Measurements from ENCODE around the gene ADRA2B. TPM values are rescaled to one million over a fixed set of nuclear protein-coding genes. Genes with fewer than 3 reads are reported as not detected.
"Not testable (repeated sequence)": the region's sequence is repeated elsewhere in the genome, so short reads cannot be mapped to it uniquely, and the experiment has no call there.

The ADRA2B gene
- total RNA-seq, 4 donors from 2014 or later: 0.93 to 3.6 (median 1.2) TPM

DNA sequence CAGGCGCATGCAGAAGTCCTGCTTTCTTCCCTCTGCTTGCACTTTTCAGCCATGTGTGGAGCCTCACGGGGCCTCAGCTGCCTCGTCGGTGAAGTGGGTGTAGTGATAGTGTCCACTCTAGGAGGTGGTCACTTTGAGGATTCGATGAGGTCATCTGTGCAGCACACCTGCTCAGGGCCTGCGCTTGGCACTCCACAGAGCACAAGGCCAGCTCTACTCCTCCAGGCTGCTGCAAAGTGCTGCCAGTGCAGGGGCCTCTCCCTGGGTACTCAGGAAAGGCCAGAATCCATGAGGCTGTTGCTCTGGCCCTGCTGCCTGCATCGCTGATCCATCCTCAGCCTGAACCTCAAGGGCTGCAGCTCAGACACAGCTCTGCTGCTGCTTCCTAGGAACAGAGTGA, 49.9 kb downstream of the ADRA2B start:
- not testable (repeated sequence) for H3K27ac ChIP-seq; H3K4me1 ChIP-seq; H3K4me3 ChIP-seq; H3K36me3 ChIP-seq; H3K27me3 ChIP-seq; H3K9me3 ChIP-seq; DNase-seq (ENCODE audit: low spot score in 2 of 2)
- WGBS: 100% methylated on average over 2 of the region's 7 CpGs

DNA sequence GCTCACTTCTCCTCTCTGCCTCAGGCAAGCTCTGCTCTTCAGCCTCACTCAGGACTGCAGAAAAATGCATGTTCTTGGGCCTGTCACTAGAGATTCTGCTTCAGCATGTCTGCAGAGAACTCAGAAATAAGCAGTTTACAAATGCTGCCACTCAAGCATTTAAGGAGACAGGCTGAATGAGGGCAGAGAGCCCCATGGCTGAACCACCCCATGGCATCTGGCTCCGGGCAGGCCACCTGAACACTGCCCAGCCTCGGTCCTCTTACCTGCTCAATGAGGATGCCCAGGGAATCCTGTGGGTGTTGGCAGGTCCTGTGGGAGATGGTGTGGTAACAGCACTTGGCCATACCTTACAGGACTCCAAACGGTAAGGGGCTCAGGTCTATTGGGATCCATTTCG, 50.4 kb downstream of the ADRA2B start:
- H3K9me3 ChIP-seq, H3K4me1 ChIP-seq, H3K27ac ChIP-seq, H3K27me3 ChIP-seq, H3K4me3 ChIP-seq, H3K36me3 ChIP-seq: not testable (repeated sequence)
- peak in 1 of 2 donors; percentile 78 for DNase-seq (ENCODE audit: low spot score in 2 of 2)
- 87% methylated on average over 4 of the region's 4 CpGs for WGBS

DNA sequence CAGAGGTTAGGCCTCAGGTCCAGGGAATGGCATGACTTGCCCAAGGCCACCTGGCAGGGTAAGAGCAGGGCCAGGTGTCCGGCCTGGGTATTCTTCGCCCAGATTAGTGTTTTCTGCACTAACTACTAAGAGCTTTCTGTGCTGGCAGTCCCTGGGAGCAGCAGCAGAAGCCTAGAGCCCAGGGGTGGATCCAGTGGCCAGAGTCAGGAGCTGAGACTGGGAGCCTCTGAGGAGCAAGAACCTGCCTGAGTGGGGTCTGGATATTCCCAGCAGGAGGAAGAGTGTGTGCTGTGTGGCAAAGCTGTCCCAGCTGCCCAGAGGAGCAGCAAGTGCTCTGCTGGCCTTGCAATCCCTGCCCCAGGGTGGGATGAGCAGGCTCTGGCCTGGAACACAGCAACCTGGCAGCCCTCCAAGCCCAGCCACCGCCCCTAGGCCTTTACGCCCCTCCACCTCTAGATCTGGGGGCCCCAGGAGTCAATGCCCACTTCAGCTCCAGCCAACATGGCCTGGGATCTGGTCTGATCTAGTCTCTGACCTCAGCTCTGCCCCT, 50.9 kb downstream of the ADRA2B start:
- DNase-seq (ENCODE audit: low spot score in 2 of 2): peak in 1 of 2 donors; percentile 76
- Histone ChIP-seq H3K27me3 (no peaks in the 10 kb centered on the region), H3K9me3 (no peaks in the 10 kb centered on the region), H3K36me3 (no peaks in the 10 kb centered on the region), H3K27ac (no peak overlapping the region), H3K4me3 (no peak overlapping the region), H3K4me1 (peaks cover 7% of the 10 kb centered on the region)
- 100% methylated on average over 3 of the region's 4 CpGs for WGBS
- TF ChIP-seq, protein P1, sequence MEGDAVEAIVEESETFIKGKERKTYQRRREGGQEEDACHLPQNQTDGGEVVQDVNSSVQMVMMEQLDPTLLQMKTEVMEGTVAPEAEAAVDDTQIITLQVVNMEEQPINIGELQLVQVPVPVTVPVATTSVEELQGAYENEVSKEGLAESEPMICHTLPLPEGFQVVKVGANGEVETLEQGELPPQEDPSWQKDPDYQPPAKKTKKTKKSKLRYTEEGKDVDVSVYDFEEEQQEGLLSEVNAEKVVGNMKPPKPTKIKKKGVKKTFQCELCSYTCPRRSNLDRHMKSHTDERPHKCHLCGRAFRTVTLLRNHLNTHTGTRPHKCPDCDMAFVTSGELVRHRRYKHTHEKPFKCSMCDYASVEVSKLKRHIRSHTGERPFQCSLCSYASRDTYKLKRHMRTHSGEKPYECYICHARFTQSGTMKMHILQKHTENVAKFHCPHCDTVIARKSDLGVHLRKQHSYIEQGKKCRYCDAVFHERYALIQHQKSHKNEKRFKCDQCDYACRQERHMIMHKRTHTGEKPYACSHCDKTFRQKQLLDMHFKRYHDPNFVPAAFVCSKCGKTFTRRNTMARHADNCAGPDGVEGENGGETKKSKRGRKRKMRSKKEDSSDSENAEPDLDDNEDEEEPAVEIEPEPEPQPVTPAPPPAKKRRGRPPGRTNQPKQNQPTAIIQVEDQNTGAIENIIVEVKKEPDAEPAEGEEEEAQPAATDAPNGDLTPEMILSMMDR (IDR thresholded peaks at IDR 0.05): no peak
- TF ChIP-seq EP300 (IDR thresholded peaks at IDR 0.05) (no peak), POLR2A (IDR thresholded peaks at IDR 0.05) (no peak), POLR2AphosphoS5 (IDR thresholded peaks at IDR 0.05) (no peak)

DNA sequence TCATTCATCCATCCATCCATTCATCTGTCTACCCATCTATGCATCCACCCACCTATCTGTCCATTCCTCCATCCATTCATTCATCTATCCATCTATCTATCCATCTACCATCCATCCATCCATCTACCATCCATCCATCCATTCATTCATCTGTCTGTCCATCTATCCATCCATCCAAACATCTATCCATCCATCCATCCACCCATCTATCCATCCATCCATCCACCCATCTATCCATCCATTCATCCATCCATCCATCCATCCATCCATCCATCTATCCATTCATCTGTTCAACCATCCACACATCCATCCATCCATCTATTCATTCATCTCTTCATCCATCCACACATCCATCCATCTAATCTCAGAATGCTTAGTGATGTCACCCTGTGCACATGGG, 51.6 kb downstream of the ADRA2B start:
- not testable (repeated sequence) for H3K36me3 ChIP-seq; H3K9me3 ChIP-seq; H3K27me3 ChIP-seq; H3K4me1 ChIP-seq; DNase-seq (ENCODE audit: low spot score in 2 of 2); H3K4me3 ChIP-seq; H3K27ac ChIP-seq

DNA sequence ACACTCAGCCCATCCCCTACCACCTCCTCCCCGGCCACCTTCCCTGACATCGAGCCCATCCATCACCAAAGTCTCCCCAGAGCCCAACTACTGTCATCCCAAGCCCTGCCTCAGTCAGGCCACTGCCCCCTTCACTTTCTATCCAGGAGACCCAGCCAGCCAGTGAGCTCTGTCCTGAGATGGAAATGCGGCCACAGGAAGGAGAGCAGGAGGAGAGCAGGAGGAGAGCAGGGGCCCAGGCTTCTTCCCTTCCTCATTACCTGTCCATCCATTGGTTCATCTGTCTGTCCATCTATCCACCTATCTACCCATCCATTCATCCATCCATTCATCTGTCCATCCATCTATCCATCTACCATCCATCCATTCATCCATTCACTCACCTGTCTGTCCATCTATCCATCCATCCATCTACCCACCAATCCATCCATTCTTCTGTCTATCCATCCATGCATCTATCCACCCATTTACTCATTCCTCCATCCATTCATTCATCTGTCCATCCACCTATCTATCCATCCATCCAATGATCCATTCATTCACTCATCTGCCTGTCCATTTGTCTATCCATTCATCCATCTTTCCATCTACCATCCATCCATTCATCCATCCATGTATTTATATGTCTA, 52.2 kb downstream of the ADRA2B start:
- not testable (repeated sequence) for H3K9me3 ChIP-seq, H3K4me3 ChIP-seq, H3K27me3 ChIP-seq, H3K4me1 ChIP-seq, H3K36me3 ChIP-seq, H3K27ac ChIP-seq
- 95% methylated on average over 1 of the region's 3 CpGs for WGBS
- peak in 1 of 2 donors; percentile 69 for DNase-seq (ENCODE audit: low spot score in 2 of 2)

DNA sequence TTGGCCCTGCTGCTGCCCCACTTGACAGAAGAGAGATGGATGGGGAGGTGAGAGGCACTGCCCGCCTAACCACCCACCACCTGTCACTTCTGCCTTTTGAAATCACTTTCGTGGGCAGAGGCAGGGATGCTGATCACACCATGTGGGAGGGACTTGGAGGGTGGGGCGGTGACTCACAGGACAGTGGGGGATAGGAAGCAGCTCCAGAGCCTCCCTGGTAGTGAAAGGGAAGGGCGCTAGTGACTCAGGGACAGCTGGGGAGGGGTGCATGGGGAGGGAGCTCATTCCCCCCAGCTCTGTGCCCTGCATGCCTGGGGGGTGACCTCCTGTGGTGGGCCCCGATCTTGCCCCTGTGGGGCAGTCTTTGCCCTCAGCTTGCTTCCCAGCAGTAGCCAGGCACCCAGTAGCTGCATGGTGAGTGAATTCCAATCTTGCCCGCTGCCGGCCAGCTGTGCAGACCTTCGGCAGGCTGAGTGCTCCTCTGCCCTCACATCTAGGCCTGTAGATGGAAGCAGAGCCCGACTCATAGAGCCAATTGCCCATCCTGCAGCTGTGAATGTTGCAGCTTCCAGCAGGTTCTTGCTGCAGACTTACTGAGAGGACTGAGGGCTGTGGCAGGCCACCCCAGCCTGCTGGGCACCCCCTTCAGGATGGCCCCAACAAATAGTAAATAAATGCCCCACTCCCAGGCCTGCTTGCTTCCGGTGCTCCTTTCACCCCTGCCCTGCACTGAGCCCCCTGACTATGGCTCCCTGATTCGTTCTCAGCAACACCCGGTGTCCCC, 53.1 kb downstream of the ADRA2B start:
- not testable (repeated sequence) for H3K27ac ChIP-seq, H3K27me3 ChIP-seq, H3K4me1 ChIP-seq, H3K9me3 ChIP-seq, H3K36me3 ChIP-seq, H3K4me3 ChIP-seq
- WGBS: 73% methylated on average over 5 of the region's 12 CpGs
- DNase-seq (ENCODE audit: low spot score in 2 of 2): peak in 1 of 2 donors; percentile 63

Other genes starting within 250 kb of the ADRA2B start
- gene ANKRD36C, start 124.7 kb downstream of the ADRA2B start, total RNA-seq: 100 to 1,000 TPM in 1 of 4 donors, 10 to 100 TPM in 3; 11.8 to 113 (median 22.3) TPM
- gene GPAT2, start 81.7 kb downstream of the ADRA2B start, total RNA-seq: 1 to 10 TPM; 1.5 to 2.9 (median 2.0) TPM
- 1 to 10 TPM in 1 of 4 donors, under 1 TPM in 1, not detected in 2; 0.87 to 1.7 TPM for gene ASTL, start 21.9 kb upstream of the ADRA2B start, total RNA-seq
- 100 to 1,000 TPM in 1 of 4 donors, 10 to 100 TPM in 3; 26.0 to 124 (median 74.1) TPM for gene DUSP2, start 28.9 kb upstream of the ADRA2B start, total RNA-seq
- gene STARD7, start 92.3 kb upstream of the ADRA2B start, total RNA-seq: 10 to 100 TPM; 69.4 to 92.4 (median 76.8) TPM
- gene TMEM127, start 149.4 kb upstream of the ADRA2B start, total RNA-seq: 10 to 100 TPM; 39.3 to 66.5 (median 53.9) TPM
- 100 to 1,000 TPM; 107 to 143 (median 110) TPM for gene CIAO1, start 149.7 kb upstream of the ADRA2B start, total RNA-seq
- 100 to 1,000 TPM in 3 of 4 donors, 10 to 100 TPM in 1; 75.8 to 150 (median 110) TPM for gene SNRNP200, start 189.0 kb upstream of the ADRA2B start, total RNA-seq
- gene ITPRIPL1, start 208.7 kb upstream of the ADRA2B start, total RNA-seq: 1 to 10 TPM in 3 of 4 donors, under 1 TPM in 1; 0.86 to 2.6 (median 2.2) TPM
- 1 to 10 TPM; 1.7 to 3.9 (median 2.6) TPM for gene NCAPH, start 219.2 kb upstream of the ADRA2B start, total RNA-seq